GM18867 (cell line): ENCODE results near the gene INTS3.

Experiments used
- ATAC-seq: cut with Tn5 transposase; IDR thresholded peaks from one replicate; pipeline ENCODE4 v1.9.1; 2021; ENCODE audit warnings: mild to moderate bottlenecking, moderate library complexity; ENCODE audit not compliant: unreplicated experiment

Gene INTS3, protein sequence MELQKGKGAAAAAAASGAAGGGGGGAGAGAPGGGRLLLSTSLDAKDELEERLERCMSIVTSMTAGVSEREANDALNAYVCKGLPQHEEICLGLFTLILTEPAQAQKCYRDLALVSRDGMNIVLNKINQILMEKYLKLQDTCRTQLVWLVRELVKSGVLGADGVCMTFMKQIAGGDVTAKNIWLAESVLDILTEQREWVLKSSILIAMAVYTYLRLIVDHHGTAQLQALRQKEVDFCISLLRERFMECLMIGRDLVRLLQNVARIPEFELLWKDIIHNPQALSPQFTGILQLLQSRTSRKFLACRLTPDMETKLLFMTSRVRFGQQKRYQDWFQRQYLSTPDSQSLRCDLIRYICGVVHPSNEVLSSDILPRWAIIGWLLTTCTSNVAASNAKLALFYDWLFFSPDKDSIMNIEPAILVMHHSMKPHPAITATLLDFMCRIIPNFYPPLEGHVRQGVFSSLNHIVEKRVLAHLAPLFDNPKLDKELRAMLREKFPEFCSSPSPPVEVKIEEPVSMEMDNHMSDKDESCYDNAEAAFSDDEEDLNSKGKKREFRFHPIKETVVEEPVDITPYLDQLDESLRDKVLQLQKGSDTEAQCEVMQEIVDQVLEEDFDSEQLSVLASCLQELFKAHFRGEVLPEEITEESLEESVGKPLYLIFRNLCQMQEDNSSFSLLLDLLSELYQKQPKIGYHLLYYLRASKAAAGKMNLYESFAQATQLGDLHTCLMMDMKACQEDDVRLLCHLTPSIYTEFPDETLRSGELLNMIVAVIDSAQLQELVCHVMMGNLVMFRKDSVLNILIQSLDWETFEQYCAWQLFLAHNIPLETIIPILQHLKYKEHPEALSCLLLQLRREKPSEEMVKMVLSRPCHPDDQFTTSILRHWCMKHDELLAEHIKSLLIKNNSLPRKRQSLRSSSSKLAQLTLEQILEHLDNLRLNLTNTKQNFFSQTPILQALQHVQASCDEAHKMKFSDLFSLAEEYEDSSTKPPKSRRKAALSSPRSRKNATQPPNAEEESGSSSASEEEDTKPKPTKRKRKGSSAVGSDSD

DNA sequence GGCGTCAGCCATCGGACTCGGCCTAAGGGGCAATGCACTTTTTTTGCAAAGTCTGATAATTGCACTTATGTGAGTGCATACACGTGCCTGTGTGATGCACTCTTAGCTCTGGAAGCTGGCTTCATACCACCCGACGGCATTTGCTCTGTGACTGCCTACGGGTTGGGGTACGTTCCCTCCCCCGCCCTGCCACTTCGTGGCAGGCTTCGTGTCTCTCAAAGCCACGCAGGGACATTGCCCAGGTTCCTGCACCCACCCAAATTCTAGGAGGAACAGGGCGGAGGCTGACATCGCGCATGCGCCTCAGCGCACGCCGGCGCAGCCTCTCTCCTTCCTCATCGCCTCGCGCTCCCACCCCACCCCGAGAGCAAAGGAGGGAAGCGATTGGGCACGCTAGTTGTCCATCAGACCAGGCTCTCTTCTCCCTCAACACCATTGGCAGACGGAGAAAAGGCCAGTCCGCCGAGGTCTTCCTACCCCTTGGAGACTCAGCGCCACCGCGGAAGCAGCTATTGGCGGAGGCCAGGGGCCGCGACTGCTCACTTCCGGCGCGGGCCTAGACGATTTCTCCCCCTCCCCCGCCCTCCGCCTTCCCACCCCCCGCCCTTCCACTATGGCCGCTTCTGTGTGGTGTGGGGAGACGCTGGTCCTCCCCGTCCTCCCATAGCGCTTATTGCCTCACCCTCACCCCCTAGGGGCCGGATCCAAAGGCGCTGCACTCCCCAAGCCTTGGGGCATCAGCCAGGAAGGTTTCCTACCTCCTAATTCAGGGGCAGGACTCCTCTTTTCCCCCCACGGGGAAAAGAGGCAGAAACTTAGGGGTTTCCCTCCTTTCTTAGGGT lies at the start of gene INTS3:
Gene INTS3 (plus strand): TSS at position 588 of the 842 bp plus-strand sequence. CDS start 585 bp downstream, outside the sequence.
- peak; percentile 97 for ATAC-seq

DNA sequence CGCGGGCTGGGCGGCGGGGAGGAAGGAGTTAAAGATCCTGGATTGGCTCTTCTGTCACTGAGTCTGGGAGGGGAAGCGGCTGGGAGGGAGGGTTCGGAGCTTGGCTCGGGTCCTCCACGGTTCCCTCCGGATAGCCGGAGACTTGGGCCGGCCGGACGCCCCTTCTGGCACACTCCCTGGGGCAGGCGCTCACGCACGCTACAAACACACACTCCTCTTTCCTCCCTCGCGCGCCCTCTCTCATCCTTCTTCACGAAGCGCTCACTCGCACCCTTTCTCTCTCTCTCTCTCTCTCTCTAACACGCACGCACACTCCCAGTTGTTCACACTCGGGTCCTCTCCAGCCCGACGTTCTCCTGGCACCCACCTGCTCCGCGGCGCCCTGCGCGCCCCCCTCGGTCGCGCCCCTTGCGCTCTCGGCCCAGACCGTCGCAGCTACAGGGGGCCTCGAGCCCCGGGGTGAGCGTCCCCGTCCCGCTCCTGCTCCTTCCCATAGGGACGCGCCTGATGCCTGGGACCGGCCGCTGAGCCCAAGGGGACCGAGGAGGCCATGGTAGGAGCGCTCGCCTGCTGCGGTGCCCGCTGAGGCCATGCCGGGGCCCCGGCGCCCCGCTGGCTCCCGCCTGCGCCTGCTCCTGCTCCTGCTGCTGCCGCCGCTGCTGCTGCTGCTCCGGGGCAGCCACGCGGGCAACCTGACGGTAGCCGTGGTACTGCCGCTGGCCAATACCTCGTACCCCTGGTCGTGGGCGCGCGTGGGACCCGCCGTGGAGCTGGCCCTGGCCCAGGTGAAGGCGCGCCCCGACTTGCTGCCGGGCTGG lies 49.1 kb upstream of the INTS3 start, which contains the start of gene NPR1:
Gene NPR1 (plus strand): TSS at position 170 of the 818 bp plus-strand sequence. CDS start 421 bp downstream, at position 591.
- ATAC-seq, result no peak

GRCh38 chr1:153679337-153680119 lies 48.3 kb upstream of the INTS3 start:
- ATAC-seq, result no peak

- ATAC-seq, result no peak
Measured at GRCh38 chr1:153680120-153680403, 47.8 kb upstream of the INTS3 start.

GRCh38 chr1:153682730-153683129 lies 45.1 kb upstream of the INTS3 start:
- no peak for ATAC-seq

- no peak for ATAC-seq
Measured at GRCh38 chr1:153683854-153684253, 44.0 kb upstream of the INTS3 start.

GRCh38 chr1:153684892-153685291 lies 43.0 kb upstream of the INTS3 start:
- no peak for ATAC-seq

- no peak for ATAC-seq
Measured at GRCh38 chr1:153685544-153686340, 42.1 kb upstream of the INTS3 start.

GRCh38 chr1:153687346-153688125 lies 40.3 kb upstream of the INTS3 start:
- no peak for ATAC-seq

DNA sequence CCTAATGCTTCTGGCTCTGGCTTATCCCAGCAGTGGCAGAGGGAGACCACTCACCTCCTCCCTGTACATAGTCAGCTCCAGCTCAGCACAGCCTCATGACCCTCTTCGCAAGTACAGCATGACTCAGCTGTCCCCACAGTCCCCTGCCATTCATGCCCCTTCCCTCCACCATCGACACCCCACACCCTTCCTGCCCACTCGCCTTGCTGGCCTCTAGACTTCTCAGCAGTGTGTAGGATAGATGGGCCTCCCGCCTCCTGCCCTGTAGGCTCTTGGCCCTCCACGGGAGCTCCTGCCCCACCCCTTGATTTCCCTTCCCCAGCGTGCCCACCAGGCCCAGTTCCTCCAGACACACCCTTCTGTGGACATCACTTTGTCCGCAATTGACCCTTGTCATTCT lies 39.6 kb upstream of the INTS3 start:
- ATAC-seq, result no peak

DNA sequence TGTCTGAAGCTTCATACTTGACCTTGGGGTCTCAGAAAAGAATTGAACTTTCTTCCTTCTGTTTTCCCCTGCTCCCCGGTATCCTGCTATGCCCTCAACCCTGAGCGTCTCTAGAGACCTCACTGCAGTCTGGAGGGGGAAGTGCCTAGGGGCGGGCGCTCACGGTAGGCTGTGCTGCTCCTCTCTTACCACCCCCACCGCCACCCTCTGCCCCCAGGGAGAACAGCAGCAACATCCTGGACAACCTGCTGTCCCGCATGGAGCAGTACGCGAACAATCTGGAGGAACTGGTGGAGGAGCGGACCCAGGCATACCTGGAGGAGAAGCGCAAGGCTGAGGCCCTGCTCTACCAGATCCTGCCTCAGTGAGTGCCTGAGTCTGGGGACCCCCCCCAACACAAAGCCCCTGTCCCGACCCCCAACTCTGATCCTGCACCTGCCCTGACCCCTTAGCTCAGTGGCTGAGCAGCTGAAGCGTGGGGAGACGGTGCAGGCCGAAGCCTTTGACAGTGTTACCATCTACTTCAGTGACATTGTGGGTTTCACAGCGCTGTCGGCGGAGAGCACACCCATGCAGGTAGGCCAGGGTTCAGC lies 39.0 kb upstream of the INTS3 start:
- no peak for ATAC-seq

GRCh38 chr1:153693466-153693865 lies 34.4 kb upstream of the INTS3 start:
- no peak for ATAC-seq

DNA sequence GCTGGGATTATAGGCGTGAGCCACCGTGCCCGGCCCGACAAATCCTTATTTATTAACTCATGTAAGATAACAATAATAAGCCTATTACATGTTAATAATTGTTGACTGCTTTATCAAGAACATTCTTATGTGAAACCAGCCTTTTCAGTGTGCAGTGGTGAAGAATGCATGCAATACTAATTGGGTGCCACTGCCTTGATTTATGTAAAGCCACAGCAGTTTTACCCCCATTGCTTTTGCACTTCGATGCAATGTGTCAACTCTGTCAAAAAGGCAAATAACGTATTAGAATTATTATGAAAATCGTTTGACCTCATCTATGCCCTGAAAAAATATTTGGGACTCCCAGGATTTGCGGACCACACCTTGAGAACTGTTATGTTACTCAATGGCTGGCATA lies 31.1 kb upstream of the INTS3 start:
- no peak for ATAC-seq

GRCh38 chr1:153697191-153698019 lies 30.4 kb upstream of the INTS3 start:
- ATAC-seq, result no peak

GRCh38 chr1:153698020-153698922 lies 29.6 kb upstream of the INTS3 start:
- ATAC-seq, result no peak
